ENCODE results near the gene SPRR1A.

SPRR1A gene

DNA sequence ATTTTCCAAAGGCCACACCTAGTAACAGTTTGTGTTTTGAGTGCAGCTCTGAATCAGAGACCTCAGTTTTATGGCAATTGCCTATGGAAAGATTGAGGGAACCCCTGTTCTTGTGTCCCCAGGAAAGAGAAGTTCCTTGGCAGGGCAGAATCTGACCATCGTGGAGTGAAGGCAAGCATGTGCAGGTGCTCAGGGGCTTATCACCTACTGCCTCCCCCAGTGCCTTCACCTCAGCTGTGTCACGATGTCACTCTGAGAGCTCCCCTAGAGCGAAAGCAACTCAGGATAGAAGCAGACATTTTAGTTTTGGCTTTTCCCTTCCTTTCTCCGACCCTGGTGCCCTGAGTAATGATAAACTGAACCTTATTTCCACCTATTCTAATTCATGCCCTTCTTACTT lies 1.8 kb upstream of the SPRR1A start:
- no peak for DNase-seq (ENCODE audit: extremely low read depth, insufficient read length)
- TF ChIP-seq CTCF (IDR thresholded peaks at IDR 0.05; ENCODE audit: insufficient read depth, low read length, poor library complexity, severe bottlenecking): no peak
- H3K4me3 ChIP-seq (replicated peaks; ENCODE audit: low read depth, low read length): no peak overlapping the region

DNA sequence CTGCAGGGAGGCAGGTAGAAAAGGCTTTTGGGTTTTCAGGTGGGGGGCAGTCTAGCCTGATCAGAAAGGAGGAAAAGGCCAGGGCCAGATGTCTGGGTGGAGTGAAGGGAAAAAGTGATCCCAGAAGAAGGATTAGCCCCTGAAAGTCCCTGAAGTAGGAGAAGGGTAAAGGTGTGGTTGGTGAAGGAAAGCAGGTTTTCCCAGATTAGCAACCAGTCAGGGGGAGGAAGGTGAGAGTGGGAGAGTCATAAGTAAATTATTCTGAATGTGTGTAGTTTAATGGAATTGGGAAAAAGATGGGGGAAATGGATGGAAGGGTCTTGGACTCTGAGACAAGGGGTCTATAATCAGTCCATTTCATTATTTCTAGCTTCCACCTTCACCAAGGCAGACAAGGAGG lies 647 bp upstream of the SPRR1A start:
- DNase-seq (ENCODE audit: extremely low read depth, insufficient read length): no peak
- peaks cover 2% of the 10 kb centered on the region; the same call in 1 of the 2 replicates for H3K27me3 ChIP-seq (replicated peaks; ENCODE audit: control insufficient read depth, insufficient read depth, low read length)
- H3K36me3 ChIP-seq (ENCODE audit: control insufficient read depth, insufficient read depth, low read length): no peaks in the 10 kb centered on the region
- H3K4me3 ChIP-seq (replicated peaks; ENCODE audit: low read depth, low read length): no peak overlapping the region
- TF ChIP-seq CTCF (IDR thresholded peaks at IDR 0.05; ENCODE audit: insufficient read depth, low read length, poor library complexity, severe bottlenecking): no peak

More for the DNA sequence above, 1.8 kb upstream of the SPRR1A start:
- H3K27me3 ChIP-seq (replicated peaks; ENCODE audit: control insufficient read depth, insufficient read depth, low read length): peaks cover 2% of the 10 kb centered on the region; the same call in 1 of the 2 replicates
- H3K36me3 ChIP-seq (ENCODE audit: control insufficient read depth, insufficient read depth, low read length): no peaks in the 10 kb centered on the region

DNA sequence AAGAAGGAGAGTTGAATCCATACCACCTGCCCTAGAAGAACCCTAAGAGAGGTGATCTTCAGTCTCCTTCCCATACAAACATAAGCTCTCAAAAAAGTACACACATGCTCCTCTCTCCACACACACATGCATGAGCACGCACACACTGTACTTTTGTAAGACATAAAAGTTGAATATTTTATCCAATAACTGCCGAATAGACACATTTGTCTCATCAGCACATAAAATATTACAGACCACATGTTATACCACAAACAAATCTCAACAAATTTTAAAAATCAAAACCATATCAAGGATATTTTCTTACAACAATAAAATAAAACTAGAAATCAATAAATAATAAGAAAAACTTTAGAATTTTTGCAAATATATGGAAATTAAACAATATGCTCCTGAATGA lies 2.7 kb downstream of the SPRR1A start:
- no peak for TF ChIP-seq CTCF (IDR thresholded peaks at IDR 0.05; ENCODE audit: insufficient read depth, low read length, poor library complexity, severe bottlenecking)
- no peaks in the 10 kb centered on the region; the same call in none of the 2 replicates for H3K27me3 ChIP-seq (replicated peaks; ENCODE audit: control insufficient read depth, insufficient read depth, low read length)
- no peaks in the 10 kb centered on the region for H3K36me3 ChIP-seq (ENCODE audit: control insufficient read depth, insufficient read depth, low read length)

DNA sequence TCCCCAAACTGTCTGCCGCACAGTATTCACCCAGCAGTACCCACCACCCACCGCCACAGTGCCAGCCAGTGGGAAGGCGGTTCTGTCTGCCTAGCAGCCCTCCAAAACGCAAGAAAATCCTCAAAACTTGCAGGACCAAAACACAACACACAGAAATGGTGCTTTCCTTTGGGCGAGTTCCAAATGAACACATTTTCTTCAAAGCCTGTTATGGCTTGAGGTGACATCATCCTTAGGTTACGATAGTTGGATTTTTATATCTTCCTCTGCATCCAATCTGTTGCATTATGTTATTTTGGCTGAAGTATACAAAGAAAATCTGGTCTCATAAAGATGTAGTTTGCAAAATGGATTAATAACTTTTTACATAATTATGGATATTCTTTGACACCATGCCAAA lies 9.3 kb downstream of the SPRR1A start:
- H3K27me3 ChIP-seq (replicated peaks; ENCODE audit: control insufficient read depth, insufficient read depth, low read length): no peaks in the 10 kb centered on the region; the same call in 1 of the 2 replicates
- DNase-seq (ENCODE audit: extremely low read depth, insufficient read length): no peak
- no peak overlapping the region for H3K4me3 ChIP-seq (replicated peaks; ENCODE audit: low read depth, low read length)
- TF ChIP-seq CTCF (IDR thresholded peaks at IDR 0.05; ENCODE audit: insufficient read depth, low read length, poor library complexity, severe bottlenecking): no peak
- no peaks in the 10 kb centered on the region for H3K36me3 ChIP-seq (ENCODE audit: control insufficient read depth, insufficient read depth, low read length)

More for the DNA sequence above, 2.7 kb downstream of the SPRR1A start:
- no peak overlapping the region for H3K4me3 ChIP-seq (replicated peaks; ENCODE audit: low read depth, low read length)
- DNase-seq (ENCODE audit: extremely low read depth, insufficient read length): no peak

DNA sequence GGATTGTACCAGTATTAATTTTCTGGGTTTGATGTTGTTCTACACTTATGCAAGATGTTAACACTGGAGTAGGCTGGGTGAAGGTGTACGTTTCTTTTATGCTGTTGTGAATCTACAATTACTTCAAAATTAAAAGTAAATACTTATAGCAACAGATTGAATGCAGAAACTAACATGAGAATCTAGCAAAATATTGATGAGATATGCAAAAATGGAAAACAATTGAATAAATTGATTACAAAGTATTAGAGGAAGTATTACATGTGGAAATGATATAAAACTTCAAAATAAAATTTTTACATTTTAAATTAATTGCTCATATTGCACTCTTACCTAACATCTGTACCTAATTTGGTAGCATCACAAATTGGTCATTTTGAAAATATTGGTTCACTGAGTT lies 12.0 kb downstream of the SPRR1A start:
- H3K27me3 ChIP-seq (replicated peaks; ENCODE audit: control insufficient read depth, insufficient read depth, low read length): peaks cover 2% of the 10 kb centered on the region; the same call in 1 of the 2 replicates
- no peaks in the 10 kb centered on the region for H3K36me3 ChIP-seq (ENCODE audit: control insufficient read depth, insufficient read depth, low read length)
- no peak for DNase-seq (ENCODE audit: extremely low read depth, insufficient read length)
- TF ChIP-seq CTCF (IDR thresholded peaks at IDR 0.05; ENCODE audit: insufficient read depth, low read length, poor library complexity, severe bottlenecking): no peak
- no peak overlapping the region for H3K4me3 ChIP-seq (replicated peaks; ENCODE audit: low read depth, low read length)
